ENCODE measurements around the gene SETD6.

The SETD6 gene

DNA sequence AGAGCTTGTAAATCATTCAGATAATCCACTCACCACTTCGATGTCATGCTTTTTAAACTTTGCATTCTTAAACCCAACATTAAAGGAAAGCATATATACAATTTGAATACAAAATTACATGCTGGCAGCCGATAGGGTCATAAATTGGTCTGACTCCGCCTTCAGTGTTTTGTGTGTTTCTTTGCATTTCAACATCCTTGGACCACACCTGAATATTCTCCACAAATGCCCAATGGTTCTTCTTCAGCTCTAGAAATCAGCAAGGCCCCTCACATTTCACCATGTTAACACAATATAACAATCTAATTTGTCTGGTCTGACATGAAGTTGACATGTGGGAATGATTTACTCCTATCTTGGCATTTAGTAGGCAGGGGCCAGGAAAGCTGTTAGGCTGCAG, 17.1 kb downstream of the SETD6 start:
- TF ChIP-seq, protein P1, sequence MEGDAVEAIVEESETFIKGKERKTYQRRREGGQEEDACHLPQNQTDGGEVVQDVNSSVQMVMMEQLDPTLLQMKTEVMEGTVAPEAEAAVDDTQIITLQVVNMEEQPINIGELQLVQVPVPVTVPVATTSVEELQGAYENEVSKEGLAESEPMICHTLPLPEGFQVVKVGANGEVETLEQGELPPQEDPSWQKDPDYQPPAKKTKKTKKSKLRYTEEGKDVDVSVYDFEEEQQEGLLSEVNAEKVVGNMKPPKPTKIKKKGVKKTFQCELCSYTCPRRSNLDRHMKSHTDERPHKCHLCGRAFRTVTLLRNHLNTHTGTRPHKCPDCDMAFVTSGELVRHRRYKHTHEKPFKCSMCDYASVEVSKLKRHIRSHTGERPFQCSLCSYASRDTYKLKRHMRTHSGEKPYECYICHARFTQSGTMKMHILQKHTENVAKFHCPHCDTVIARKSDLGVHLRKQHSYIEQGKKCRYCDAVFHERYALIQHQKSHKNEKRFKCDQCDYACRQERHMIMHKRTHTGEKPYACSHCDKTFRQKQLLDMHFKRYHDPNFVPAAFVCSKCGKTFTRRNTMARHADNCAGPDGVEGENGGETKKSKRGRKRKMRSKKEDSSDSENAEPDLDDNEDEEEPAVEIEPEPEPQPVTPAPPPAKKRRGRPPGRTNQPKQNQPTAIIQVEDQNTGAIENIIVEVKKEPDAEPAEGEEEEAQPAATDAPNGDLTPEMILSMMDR (IDR thresholded peaks at IDR 0.05): no peak
- DNase-seq (ENCODE audit: low spot score): no peak
- H3K27ac ChIP-seq: no peak overlapping the region

DNA sequence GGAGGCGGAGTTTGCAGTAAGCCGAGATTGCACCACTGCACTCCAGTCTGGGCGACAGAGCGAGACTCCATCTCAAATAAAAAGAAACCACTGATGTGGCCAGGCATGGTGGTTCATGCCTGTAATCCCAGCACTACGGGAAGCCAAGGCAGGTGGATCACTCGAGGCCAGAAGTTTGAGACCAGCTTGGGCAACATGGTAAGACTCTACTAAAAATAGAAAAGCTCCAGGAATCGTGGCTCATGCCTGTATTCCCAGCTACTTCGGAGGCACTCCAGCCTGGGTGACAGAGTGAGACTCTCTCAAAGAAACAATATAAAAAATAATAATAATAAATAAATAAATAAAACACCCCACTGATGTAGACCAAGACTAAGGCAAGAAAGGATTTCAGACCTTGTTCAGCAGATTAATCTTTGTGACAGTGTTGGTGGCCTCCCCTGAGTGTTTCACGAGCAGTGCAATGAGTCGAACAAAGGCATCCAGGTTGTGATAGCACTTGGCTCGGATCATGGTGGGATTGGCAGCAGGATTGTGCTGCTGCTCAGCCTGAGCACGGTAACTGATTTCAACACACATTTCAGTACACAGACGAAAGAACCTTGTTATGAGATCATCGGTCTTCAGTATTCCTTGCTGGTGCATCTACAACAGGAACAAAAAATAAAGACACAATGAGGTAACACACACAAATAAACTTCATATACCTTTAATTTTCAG, 18.6 kb downstream of the SETD6 start:
- no peak overlapping the region for H3K4me3 ChIP-seq
- no peak overlapping the region for H3K27ac ChIP-seq
- TF ChIP-seq, protein P1 (IDR thresholded peaks at IDR 0.05): no peak
- DNase-seq (ENCODE audit: low spot score): no peak

More for the DNA sequence above, 17.1 kb downstream of the SETD6 start:
- no peak overlapping the region for H3K4me3 ChIP-seq

DNA sequence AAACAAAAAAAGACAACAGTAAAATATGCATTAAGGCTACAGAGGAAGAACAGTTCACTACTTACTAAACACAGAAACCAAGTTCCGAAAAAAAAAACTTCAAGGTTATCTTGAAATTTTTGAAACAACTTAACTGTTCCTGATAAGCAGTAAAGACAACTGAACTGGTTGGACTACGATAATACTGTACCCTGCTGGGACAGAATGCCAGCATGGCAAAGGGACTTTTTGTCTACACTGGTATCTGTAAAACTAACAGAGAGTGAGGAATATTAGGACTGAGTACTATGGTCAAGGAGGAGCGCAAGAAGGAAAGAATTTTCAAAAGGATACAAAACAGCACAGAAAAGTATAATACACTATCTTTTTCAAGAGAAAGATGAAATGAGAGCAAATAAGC, 19.8 kb downstream of the SETD6 start:
- no peak for DNase-seq (ENCODE audit: low spot score)
- TF ChIP-seq, protein P1 (IDR thresholded peaks at IDR 0.05): no peak
- Histone ChIP-seq H3K27ac (no peak overlapping the region), H3K4me3 (no peak overlapping the region)

DNA sequence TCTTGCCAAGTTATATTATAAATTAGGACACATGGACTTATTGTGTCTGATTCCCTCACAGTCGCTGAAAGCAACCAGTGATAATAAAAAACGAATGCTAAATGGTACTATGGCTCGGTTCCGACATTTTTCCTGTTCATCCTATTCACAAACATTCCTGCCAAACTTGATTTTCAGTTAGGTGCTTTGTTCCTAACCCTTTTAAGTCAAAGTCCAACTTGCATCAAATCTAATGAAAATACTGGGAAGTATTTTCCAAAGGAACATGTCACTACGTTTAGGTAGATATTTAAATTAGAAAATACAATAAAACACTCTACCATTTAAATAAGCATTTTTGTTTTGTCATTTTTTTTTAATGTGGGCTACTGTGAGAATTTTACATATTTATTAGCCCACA, 21.0 kb downstream of the SETD6 start:
- TF ChIP-seq, protein P1 (IDR thresholded peaks at IDR 0.05): no peak
- Histone ChIP-seq H3K4me3 (no peak overlapping the region), H3K27ac (no peak overlapping the region)
- no peak for DNase-seq (ENCODE audit: low spot score)

DNA sequence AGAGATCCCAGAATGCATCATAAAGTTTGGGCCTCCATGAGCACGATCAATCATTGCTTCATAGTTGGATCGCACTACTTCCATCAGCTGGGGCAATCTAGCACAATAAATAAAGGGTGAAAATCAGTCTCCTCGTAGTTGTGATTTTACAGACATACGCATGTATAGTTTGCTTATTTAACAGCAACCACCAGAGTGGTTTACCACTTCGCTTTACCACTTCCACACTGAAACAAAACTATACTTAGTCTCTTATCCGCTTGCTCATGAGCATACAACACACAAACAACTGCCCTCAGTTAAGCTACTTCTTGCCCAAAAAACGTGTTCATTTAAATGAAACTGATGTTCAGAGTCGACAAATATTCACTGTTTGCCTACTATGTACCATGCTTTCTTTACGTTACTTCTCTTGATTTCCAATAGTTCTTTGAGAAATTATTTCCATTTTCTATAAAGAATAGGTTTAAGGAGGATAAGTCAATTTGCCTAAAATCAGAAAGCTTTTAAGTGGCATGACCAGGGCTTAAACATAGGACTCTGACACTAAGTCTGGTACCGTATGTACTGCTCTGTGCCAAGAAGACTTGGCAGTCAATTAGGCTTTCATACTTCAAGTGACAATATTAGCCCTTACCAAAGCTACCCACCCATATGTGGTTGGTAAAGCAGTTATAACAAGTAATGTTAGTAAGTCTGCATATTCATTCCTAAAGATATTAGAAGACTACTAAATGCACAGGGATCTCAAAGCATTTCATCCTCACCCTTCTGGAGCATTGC, 22.0 kb downstream of the SETD6 start:
- H3K4me3 ChIP-seq: no peak overlapping the region
- H3K27ac ChIP-seq: no peak overlapping the region
- TF ChIP-seq, protein P1 (IDR thresholded peaks at IDR 0.05): no peak
- no peak for DNase-seq (ENCODE audit: low spot score)

DNA sequence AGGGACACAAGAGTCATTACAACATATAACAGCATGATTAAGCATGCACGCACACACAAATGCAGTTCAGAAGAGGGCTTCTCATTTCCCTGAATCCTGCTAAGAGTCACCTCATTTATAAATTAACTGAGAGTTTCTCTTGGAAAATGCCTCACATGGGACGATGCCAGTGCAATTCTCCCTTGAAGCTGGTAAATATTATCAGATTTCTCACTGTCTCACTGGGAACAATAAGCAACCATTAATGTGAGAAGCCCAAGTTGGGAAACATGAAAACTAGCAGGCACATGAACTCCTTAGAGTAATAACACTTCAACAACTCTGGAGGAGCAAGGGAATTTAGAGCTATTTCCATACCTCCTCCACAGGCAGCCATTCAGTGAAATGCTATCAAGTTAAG, 26.4 kb downstream of the SETD6 start:
- DNase-seq (ENCODE audit: low spot score): no peak
- Histone ChIP-seq H3K27ac (no peak overlapping the region), H3K4me3 (no peak overlapping the region)
- TF ChIP-seq, protein P1 (IDR thresholded peaks at IDR 0.05): no peak

DNA sequence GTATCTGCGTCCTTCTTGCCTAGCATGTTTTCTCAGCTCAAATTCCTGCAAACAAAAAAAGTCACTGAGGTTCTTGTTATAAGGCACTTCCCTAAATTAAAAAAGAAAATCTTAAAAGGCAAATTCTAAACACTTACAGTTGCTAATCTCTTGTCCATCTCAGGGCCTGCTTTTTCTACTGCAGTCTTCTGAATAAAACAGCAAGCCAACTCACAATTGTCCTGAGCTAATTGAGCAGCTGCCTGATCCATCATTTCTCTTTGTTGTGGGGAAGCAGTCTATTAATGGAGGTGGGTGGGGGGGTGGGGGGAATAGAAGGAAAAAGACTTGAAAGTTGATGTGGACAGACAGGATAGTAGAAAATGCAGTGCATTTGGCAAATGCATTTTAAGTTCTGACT, 27.0 kb downstream of the SETD6 start:
- no peak for DNase-seq (ENCODE audit: low spot score)
- TF ChIP-seq, protein P1 (IDR thresholded peaks at IDR 0.05): no peak
- Histone ChIP-seq H3K4me3 (no peak overlapping the region), H3K27ac (no peak overlapping the region)
